ENCODE results near the gene JAK2. TPM values are rescaled to one million over a fixed set of nuclear protein-coding genes. Genes with fewer than 3 reads are reported as not detected.

JAK2 gene
- polyA plus RNA-seq, 4 donors, result 4.3 to 11.5 (median 5.1) TPM

DNA sequence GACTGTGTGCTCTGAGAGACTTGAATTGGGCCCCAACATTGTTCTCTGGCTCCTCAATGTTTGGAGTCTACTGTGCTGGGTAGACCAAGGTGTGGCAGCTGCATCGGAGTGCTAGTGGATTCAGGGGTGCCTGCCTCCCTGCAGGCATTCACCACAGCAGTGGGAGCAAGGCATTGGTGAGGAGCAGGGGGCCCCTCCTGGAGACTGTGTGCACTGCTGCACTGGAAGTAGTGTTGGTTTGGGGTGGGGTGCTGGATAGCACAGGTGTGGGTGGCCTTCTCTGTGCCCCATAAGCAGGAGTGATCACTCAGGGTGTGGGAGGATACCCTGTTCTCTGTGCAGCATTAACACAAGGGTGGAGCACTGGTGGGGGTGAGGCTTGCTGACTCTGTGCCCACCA, 161.2 kb downstream of the JAK2 start:
- no peak overlapping the region for H3K4me3 ChIP-seq (ENCODE audit: low read depth in 1 of 3, low read length in 3 of 3)
- 94 to 100% (median 95%) methylated on average over 1 of the region's 1 CpG for WGBS, 3 donors
- H3K27ac ChIP-seq (ENCODE audit: low read depth in 1 of 3, low read length in 2 of 3), result no peak overlapping the region
- H3K9me3 ChIP-seq (ENCODE audit: control insufficient read depth in 2 of 2, insufficient read depth in 1 of 2, low read depth in 1 of 2, low read length in 1 of 2), result peaks cover 0 to 14% of the 10 kb centered on the region in 2 donors
- H3K36me3 ChIP-seq (ENCODE audit: control insufficient read depth in 3 of 3, insufficient read depth in 2 of 3, low read depth in 1 of 3, low read length in 3 of 3), result peaks cover 2 to 5% (median 3%) of the 10 kb centered on the region in 3 donors
- no peak for DNase-seq
- FAIRE-seq, result no peak
- no peaks in the 10 kb centered on the region for H3K4me1 ChIP-seq (ENCODE audit: control insufficient read depth in 3 of 3, insufficient read depth in 2 of 3, low read depth in 1 of 3, low read length in 2 of 3)
- H3K27me3 ChIP-seq (ENCODE audit: control insufficient read depth in 3 of 3, insufficient read depth in 3 of 3, low read length in 3 of 3), result no peaks in the 10 kb centered on the region

Other genes starting within 250 kb of the JAK2 start
- 10 to 100 TPM; 45.4 to 79.7 (median 57.4) TPM for gene AK3, start 244.1 kb upstream of the JAK2 start, polyA plus RNA-seq
- 10 to 100 TPM in 2 of 4 donors, 1 to 10 TPM in 2; 2.2 to 12.0 (median 8.2) TPM for gene RCL1, start 192.3 kb upstream of the JAK2 start, polyA plus RNA-seq
- gene INSL6, start 200.4 kb downstream of the JAK2 start, polyA plus RNA-seq, result under 1 TPM in 1 of 4 donors, not detected in 3; 0.44 TPM
- not detected for gene INSL4, start 246.1 kb downstream of the JAK2 start, polyA plus RNA-seq

Measured in small intestine (tissue), 7 donors.